Renal cortical epithelial cell (primary cell): ENCODE results near the gene ARIH2. TPM values are rescaled to one million over a fixed set of nuclear protein-coding genes. Genes with fewer than 3 reads are reported as not detected.
A peak's percentile ranks its signal among the peaks of the same experiment; 100 is the strongest.

Experiments
- DNase-seq: peaks from one replicate; pipeline ENCODE4 v3.0.0-alpha.2; 2011; ENCODE audit warnings: low read depth
- total RNA-seq: library from RNA; depleted of rRNA; stranded (reverse); fragments of >200 nt; gene quantifications from 2 replicates; pipeline ENCODE4 v1.2.3, GENCODE V29; 2014

The ARIH2 gene
- total RNA-seq, 1 donor from 2014 or later: 79.8 TPM

DNA sequence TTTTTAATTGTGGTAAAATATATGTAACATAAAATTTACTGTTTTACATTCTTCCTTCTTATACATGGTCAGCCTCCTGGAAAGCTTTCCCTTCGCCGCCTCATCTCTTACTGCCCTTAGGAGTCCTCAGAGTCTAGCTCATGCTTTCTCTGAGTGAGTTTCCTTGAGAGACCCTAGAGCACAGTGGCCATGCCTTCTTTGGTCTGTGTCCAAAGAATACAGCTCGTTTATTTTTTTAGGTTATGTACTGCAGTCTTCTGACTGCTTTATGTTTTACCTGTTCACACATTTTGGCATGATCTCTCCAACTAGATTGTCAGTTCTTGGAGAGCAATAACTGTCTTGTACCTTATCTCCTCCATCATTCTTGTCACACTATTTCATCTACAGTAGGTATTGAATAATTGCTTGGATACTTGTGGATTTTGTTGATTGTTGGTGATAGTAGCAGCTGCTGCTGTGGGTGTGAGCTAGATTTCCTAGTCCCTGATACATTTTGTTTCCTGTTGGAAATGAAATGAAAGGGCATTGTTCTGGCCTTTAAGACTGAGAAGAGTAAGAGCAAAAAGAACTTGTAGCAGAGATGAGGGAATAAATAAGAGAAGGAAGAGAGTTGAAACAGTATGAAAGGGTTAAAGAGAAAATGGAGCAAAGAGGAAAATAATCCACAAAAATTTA lies 10.9 kb downstream of the ARIH2 start:
- DNase-seq: no peak

DNA sequence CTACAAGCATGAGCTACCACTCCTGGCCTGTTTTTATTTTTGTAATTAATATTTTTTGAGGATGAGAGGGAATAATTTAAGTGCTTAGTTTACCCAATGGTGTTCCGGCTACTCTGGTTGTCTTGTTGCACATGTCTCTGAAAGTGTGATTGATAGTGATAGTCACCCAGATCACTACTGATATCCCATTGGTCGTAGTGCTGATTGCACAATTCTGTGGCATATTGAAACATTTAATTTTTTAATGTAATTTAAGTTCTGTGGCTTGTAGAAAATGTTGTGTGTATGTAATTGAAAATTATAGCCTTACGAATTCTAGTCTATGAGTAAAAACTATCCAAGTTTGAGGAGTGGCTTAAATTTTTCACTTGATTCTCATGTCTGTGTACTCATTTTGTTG lies 11.9 kb downstream of the ARIH2 start:
- no peak for DNase-seq

DNA sequence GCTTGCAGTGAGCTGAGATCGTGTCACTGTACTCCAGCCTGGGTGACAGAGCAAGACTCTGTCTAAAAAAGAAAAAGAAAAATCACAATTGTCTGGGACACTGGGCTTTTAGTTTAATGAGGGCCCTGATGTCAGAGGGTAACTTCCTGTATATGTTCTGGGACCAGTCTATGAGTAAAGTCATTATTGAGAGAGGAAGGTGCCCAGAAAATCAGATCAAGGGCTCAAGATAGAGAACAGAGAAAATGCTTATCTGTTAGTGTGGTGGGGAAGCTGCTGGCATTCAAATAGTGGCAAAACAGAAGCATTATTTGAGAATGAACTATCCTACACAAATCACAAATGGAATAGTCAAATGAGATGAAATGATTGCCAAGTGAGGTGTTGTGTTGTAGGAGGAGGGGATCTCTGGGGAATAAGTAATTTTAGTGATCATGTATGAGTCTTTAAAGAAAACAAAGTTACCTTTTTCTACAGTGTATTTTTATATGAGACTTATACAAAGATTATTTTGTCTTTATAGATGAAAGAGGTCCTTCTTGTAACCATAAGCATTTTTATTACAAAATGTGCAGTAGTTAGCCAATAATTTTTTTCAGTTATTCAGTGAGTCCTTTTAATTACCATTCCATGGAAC lies 13.4 kb downstream of the ARIH2 start:
- no peak for DNase-seq

DNA sequence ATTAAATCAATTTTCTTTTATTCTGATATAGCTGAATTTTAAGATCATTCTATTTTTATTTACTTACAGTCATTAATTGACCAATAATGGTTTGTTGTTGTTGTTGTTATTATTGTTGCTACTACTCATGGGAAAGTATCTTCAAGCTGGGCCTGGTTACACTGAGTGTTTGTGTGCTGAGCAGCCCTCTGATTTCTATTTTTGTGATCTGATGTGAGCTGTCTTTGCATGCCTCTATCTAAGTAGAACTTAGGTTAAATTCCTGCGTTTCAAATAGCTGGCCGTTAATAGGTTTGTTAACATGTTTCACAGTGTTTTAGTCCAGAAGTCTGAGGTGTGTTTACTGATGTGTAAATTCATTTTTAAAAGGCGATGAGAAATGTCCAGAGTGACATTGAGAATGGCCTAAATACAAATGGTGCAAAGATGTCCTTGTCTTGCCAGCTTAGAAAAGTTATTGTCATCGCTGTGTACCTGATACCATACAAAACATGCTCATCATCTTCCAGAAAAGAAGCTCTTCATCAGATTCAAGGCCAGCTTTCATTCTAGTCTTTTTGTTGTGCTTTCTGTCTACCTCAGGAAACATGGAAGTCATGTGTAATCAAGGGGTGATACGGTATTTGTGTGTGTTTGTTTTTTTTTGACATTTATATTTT lies 15.8 kb downstream of the ARIH2 start:
- DNase-seq: no peak

DNA sequence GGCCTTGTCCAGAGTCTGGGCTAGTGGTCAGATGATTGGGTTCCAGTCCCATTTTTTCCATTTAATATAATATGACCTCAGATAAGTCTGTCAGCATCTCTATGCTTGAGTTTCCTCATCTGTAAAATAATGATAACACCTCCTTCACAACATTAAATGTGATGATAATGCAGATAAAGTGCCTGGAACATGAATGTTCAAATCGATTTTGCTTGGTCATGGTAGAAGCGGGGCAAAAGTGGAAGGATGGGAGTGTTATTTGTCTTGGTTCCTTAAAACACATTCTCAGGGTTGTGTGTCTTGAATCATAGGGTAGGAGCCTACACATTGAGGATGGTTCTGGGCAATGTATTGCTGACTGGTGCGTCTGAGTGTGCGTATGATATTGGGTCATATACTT lies 16.9 kb downstream of the ARIH2 start:
- DNase-seq: no peak

DNA sequence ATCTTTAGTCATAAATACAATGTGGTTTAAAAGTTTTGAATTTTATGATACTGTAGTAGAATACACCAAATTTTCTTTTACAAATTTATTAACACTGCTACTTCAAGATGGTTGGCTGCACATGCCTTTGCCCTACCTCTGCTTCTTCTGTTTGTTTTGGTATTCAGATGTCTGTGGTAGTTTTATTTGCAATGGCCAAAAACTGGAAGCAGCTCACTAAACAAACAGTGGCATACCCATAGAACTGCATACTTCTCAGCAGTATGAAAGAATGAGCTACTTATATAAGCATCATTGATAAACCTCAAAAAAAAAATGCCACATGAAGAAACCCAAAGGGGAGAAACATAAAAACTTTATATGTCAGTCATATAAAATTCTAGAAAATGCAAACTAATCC lies 19.5 kb downstream of the ARIH2 start:
- no peak for DNase-seq

DNA sequence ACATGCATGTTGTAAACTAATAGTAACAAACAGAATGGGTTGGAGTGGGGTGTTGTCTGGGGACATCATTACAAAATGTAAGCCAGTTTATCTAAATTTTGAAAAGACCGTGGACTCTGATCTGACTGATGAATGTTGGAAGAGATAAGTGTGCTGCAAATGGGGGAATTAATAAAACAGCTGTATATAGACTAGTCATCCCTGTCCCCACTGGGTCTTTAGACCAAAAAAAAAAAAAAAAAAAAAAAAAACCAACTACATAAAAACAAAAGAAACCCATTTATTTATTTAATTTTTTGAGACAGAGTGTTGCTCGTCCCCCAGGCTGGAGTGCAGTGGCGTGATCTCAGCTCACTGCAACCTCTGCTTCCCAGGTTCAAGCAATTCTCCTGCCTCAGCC lies 20.0 kb downstream of the ARIH2 start:
- DNase-seq: no peak

DNA sequence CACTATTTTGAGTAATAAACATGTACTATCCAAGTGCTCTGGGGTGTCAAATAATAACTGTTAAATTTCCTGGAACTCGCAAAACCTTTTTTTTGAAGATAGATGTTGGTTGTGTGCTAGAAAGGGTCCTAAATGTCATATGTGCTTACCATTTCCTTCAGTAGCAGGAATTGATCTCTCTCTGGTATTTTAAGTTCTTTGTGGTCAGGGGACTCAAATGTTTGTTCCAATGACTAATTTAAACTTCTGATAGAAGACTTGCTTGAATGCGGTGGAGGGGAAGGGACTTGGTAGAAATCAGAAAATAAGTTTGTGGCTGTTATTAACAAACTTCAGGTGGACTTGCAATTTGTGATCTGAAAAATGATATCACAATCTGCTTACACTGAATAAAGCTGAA lies 26.8 kb downstream of the ARIH2 start:
- DNase-seq: no peak

DNA sequence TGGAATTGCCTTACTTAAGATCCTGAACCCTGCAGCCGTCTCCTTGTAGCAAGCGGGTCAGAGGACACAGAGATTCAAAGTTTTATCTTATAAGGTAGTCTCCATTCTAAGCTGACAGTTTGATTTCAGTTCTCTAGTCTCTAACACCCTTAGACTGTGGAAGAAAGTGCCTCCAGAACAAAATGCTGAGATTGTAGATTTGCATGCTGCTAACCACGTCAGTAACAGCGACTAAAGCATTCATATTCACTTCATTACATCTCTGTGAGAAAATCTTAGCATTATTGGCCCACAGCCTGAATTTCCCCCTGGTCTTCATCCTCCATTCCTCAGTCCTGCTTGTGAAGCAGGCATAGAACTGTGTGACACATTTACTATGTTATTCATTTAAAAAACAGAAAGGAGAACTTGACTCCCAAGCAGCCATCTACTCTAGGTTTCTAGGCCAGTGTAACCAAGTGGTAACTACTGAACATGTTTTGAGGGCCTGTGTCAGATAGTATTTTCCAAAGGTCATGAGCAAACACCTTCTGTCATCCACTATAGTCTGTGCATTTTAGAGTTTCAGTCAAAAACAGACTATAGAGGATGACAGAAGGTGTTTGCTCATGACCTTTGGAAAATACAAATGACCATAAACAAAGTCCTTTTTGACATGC lies 27.4 kb downstream of the ARIH2 start:
- DNase-seq: no peak

DNA sequence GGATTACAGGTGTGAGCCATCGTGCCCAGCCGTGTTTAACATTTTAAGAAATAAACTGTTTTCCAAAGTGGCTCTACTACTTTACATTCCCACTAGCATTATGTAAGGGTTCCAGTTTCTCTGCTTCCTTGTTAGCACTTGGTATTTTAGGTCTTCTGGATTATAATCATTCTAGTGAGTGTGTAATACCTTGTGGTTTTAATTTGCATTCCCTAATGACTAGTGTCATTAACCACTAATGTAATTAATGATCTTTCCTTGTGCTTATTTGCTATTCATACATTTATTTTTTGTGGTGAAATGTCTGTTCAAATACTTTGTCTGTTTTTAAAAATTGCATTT lies 30.7 kb downstream of the ARIH2 start:
- DNase-seq: peak; percentile 36

DNA sequence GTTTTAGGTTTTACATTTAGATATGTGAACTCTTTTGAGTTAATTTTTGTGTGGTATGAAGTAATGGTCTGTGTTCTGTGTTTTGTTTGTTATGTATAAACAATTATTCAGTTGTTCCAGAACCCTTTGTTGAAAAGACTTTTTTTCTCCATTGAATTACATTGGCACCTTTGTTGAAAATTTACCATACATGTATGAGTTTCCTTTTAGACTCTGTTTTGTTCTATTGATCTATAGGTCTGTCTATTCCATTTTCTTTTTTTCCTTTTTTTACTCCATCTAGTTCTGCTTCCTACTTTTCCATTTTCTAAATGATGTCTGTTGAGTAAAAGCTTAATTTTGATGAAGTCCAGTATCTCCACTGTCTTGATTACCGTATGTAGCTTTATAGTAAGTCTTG lies 31.4 kb downstream of the ARIH2 start:
- DNase-seq: no peak

DNA sequence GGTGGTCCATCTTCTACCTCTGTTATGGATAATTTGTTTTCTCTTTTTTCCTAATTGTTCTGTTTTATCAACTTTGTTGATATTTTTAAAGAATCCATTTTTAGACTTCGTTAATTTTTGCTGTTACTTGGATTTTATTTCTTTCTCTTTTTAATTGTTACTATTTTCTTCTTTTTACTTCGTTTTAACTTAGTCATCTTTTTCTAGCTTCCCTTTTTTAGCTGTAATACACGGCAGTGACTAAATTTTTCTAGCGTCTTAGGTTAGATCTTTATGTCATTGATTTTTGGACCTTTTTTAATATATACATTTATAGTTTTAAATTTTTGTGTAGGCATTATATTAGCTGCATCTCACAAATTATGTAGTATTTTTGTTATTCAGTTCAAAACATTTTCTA lies 33.1 kb downstream of the ARIH2 start:
- DNase-seq: no peak

DNA sequence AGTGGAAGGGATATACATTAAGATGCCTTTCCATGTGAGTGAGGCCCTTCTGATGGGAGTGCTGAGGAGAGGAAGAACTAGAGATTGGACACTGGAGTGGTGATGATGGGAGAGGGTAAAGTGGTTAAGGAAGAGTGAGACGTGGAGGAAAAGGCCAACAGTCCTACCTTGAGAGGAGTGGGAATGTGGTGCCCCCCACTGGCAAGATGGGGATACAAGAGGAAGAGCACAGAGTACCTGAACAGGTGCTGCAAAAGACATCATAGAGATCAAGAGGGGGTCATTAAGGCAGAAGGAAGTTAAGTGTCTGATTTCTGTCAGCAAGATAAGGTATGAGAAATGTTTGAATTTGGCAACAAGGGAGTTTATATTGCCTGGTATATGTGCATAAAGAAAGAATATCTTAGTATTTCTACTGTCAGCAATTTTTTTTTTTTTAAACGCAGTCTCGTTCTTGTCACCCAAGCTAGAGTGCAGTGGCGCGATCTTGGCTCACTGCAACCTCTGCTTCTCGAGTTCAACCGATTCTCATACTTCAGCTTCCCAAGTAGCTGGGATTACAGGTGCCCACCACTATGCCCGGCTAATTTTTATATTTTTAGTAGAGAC lies 34.0 kb downstream of the ARIH2 start:
- DNase-seq: peak; percentile 26

DNA sequence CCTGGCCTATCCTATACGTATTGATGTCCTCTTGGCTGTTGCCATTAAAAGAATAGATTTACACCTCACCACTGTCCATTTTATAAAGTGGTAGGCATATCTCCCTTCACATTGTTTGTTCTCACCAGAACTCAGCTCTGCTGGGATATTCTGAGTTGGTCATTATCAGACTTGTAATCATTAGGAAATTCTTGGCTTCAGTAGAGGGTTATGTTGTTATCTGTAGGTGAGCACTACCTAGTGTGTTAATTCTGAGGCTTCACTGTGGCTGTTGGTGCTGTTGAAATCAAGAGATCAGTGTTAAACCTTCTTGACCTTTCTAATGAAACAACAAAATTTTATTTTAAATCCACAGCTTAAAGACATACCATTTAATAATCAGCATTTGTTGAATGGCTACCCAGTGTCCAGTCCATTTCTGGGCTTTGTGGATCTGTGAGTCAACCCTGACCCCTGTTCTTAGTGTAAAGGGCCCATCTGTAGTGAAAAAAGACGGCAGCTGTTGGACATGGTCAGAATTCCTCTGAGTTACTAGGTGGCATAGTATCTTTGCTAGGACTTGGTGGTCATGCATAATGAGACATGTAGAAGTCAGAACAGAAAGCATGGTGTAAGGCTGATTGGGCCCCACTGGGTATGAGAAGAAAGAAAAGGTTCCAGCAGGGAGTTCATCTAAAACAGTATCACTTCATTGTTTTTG lies 38.5 kb downstream of the ARIH2 start:
- no peak for DNase-seq

DNA sequence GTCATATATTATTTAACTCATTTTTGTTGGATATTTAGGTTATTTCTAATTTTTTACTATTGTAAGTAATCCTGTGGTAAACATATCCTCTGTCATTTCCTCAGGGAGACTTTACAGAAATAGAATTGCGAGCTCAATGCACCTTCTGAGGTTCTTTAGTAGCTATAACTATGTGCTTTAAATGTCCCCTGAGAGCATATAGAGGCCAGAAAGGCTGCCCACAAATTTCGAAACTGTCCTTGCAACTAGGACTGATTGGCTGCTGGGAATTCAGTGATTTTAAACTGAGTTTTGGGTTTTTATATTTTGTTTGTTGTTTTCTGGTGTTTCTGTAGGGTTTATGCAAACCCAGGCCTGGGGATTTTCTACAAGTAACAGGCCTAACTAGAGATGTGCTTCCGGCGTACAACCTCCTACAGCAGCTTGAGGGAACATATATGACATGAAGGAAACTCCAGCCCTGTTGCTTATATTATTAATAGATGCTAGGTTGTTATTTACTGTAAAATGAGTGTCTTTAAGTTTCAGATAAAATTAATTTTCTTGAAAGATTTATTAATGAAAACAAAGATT lies 42.3 kb downstream of the ARIH2 start:
- no peak for DNase-seq

DNA sequence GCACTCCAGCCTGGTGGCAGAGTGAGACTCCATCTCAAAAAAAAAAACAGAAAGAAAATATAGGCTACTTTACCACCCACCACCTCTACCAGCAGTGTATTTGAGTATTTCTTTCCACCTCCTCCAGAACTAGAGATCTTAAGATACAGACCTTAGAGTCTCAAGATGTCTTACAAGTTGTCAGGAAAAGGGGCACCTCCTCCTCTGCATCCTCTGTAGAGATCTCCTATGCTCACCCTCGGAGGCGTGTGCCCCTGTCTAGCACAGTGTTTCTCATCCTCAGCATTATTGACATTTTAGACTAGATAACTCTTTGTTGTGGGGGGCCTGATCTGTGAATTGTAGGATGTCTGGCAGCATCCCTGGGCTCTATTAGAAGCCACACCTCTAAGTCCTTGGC lies 43.7 kb downstream of the ARIH2 start:
- no peak for DNase-seq

DNA sequence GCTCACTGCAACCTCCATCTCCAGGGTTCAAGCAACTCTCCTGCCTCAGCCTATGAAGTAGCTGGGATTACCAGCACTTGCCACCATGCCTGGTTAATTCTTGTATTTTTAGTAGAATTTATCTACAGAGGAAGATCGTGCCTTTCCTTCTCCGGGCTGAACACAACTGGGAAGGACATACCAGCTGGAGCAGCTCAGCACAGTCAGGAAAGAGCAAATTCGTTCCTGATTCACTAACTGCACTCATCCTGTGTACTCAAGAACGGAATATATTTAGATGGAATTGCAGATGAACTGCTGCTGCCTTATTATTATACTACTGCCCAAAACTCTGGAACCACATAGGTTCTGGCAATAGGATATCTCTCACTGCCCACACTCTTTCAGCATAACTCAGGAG lies 44.3 kb downstream of the ARIH2 start:
- DNase-seq: no peak

DNA sequence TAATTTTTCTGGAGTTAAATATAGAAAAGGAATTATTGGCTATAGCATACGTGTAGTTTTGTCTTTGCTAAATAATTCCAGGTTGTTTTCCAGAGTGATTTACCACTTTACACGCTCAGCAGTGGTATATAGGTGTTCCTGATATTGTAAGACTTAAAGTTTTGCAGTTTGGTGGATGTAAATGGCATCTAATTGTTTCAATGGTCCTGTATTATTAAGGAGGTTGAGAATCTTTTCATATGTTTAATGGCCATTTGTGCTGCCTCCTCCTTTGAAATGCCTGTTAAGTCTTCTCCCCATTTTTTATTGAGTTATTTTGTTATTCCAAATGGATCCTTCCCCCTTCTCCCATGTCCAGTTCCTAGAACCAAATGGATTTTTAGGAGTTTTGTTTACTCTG lies 44.9 kb downstream of the ARIH2 start:
- no peak for DNase-seq

DNA sequence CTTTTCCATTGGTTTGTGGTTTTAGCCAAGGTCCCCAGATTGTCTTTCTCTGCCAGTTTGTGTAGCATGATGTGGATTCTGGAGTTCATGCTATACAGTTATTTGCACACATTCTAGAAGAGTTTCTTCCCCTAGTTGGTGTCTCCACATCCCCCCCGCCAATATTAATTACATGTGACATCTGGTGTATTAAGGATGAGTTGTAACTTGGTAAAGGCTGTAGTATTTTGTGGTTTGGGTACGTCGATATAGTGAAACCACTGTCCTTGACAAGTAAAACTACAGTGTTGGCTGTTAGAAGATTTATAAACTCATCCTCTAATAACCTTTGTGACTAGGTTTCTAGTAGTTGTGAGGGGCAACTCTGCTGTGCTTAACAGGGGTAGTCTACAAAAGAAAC lies 47.7 kb downstream of the ARIH2 start:
- DNase-seq: no peak

DNA sequence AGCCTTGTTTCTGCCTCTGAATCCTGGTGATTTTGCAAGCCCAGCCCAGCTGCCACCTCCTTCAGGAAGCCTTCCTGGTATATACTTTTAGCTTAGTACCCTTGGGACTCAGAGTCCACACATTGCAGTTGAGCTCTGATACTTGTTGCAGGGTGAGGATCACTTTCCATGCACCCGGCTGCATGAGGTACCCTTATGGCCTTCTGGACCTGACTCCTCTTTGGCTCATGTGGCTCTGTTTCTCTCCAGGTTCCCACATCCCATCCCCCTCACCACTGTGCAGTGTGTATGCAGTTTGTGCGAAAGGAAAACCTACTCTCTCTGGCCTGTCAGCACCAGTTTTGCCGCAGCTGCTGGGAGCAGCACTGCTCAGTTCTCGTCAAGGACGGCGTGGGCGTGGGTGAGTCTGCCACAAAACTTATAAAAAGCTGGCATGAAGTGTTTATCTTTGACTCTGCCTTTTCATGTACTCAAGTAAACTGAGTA lies 48.3 kb downstream of the ARIH2 start:
- DNase-seq: no peak

DNA sequence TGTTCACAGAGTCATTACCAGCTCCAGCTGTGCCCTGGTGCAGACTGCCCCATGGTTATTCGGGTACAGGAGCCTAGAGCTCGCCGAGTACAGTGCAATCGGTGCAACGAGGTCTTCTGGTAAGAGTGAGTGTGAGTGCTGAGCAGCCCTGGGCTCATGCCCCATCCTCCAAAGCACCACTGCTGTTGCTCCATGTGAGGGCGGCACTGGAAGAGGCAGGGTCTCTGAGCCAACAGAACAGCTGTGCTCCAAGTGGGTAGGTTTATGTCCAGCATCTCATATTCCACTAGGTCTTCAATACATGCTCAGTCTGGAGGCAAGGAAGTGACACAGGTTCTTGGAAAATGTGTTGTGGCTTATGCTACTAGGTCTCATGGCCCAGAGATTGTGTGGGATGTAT lies 51.9 kb downstream of the ARIH2 start:
- no peak for DNase-seq
